Suprapubic skin (tissue), 4 donors: ENCODE results near the gene WWOX. TPM values are rescaled to one million over a fixed set of nuclear protein-coding genes. Genes with fewer than 3 reads are reported as not detected.

Experiments
- DNase-seq, 2 donors: peaks; one replicate each; pipeline ENCODE4 v3.0.0-alpha.2; 2019; ENCODE audit warnings: low spot score in 2 of 2
- H3K27ac ChIP-seq: fragments of 200-600 bp; sonication (generic); one replicate; pipeline ENCODE4 v1.5.1; 2019
- H3K27me3 ChIP-seq: fragments of 200-600 bp; sonication (generic); one replicate; pipeline ENCODE4 v1.5.1; 2019
- H3K36me3 ChIP-seq: fragments of 200-600 bp; sonication (generic); one replicate; pipeline ENCODE4 v1.5.1; 2019
- H3K4me1 ChIP-seq: fragments of 200-600 bp; sonication (generic); one replicate; pipeline ENCODE4 v1.5.1; 2019
- H3K4me3 ChIP-seq: fragments of 200-600 bp; sonication (generic); one replicate; pipeline ENCODE4 v1.5.1; 2019; ENCODE audit warnings: mild to moderate bottlenecking
- H3K9me3 ChIP-seq: fragments of 200-600 bp; sonication (generic); one replicate; pipeline ENCODE4 v1.5.1; 2019
- EP300 ChIP-seq: sonication (generic); formaldehyde crosslinking; IDR thresholded peaks from one replicate; pipeline ENCODE4 v1.6.1; 2017; ENCODE audit warnings: antibody characterized with exemption
- POLR2A ChIP-seq, 2 donors: fragments of 450-650 bp; IDR thresholded peaks; one replicate each; pipeline ENCODE4 v1.6.1; 2017; ENCODE audit warnings: antibody characterized with exemption in 2 of 2, mild to moderate bottlenecking in 2 of 2, moderate library complexity in 2 of 2
- POLR2AphosphoS5 ChIP-seq, 3 donors: sonication (generic); formaldehyde crosslinking; IDR thresholded peaks; one replicate each; pipeline ENCODE4 v1.6.1; 2017; ENCODE audit warnings: antibody characterized with exemption in 3 of 3
- WGBS: methylation state at CpG from one replicate; pipeline ENCODE4 v1.1.5; 2018; 5-methylcytosine and 5-hydroxymethylcytosine counted together
- total RNA-seq, 4 donors: library from RNA; depleted of rRNA; stranded (reverse); fragments of >200 nt; gene quantifications; one replicate each; pipeline ENCODE4 v1.1.0, GENCODE V29; 2016
- TF ChIP-seq, protein P1 (sequence below), 2 donors: fragments of 200-600 bp in 1 of 2; fragments of 450-650 bp in 1 of 2; sonication (generic) in 1 of 2; IDR thresholded peaks; one replicate each; pipeline ENCODE4 v1.5.1; 2016 to 2019; ENCODE audit warnings: antibody characterized with exemption in 2 of 2, mild to moderate bottlenecking in 1 of 2, moderate library complexity in 1 of 2

Gene WWOX
- total RNA-seq, 4 donors from 2014 or later: 29.6 to 104 (median 47.3) TPM

DNA sequence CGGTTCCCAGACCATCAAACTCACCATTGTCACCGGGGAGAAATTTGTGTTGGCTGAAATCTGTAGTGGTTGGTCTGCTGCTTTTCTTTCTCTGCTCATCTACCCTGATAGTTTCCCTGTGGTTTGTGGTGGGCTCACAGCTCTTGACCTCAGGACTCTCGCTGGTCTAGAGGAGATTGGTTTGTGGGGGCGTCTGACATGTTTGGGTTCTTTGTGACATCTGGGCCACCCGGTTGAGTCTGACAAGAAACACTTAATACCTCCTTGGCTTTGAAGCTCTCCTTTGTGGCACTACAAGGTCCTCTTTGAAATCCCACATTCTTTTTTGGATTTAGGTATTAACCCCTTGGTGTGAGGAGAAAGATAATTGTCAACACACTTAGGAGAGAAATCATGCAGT lies 662.0 kb downstream of the WWOX start:
- no peaks in the 10 kb centered on the region for H3K27me3 ChIP-seq
- H3K36me3 ChIP-seq: no peaks in the 10 kb centered on the region
- H3K4me1 ChIP-seq: no peaks in the 10 kb centered on the region
- DNase-seq: no peak
- no peak overlapping the region for H3K27ac ChIP-seq
- peaks cover 3% of the 10 kb centered on the region for H3K9me3 ChIP-seq
- no peak overlapping the region for H3K4me3 ChIP-seq
- WGBS: 83% methylated on average over 5 of the region's 5 CpGs
- TF ChIP-seq EP300 (no peak), POLR2A (IDR thresholded peaks at IDR 0.05) (no peak), POLR2AphosphoS5 (IDR thresholded peaks at IDR 0.05) (no peak)

DNA sequence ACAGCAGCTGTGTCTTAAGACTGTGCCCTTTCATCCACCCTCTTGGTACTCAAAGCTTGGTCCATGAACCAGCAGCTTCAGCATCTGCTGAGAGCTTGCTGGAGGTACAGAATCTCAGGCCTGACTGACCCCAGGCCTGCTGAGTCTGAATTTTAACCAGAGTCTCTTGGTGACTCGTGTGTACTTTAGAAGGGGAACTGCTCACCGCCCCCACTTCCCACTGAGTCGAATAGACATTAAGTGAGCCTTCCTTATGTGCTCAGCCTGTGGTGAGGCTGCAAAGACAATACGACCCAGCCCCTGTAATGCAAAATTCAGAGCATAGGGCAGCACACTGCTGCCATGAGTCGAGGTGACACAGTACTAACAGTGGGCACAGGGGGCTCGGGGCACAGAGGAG lies 662.8 kb downstream of the WWOX start:
- no peak for DNase-seq
- TF ChIP-seq, protein P1, sequence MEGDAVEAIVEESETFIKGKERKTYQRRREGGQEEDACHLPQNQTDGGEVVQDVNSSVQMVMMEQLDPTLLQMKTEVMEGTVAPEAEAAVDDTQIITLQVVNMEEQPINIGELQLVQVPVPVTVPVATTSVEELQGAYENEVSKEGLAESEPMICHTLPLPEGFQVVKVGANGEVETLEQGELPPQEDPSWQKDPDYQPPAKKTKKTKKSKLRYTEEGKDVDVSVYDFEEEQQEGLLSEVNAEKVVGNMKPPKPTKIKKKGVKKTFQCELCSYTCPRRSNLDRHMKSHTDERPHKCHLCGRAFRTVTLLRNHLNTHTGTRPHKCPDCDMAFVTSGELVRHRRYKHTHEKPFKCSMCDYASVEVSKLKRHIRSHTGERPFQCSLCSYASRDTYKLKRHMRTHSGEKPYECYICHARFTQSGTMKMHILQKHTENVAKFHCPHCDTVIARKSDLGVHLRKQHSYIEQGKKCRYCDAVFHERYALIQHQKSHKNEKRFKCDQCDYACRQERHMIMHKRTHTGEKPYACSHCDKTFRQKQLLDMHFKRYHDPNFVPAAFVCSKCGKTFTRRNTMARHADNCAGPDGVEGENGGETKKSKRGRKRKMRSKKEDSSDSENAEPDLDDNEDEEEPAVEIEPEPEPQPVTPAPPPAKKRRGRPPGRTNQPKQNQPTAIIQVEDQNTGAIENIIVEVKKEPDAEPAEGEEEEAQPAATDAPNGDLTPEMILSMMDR (IDR thresholded peaks at IDR 0.05): no peak
- TF ChIP-seq POLR2AphosphoS5 (IDR thresholded peaks at IDR 0.05) (no peak), POLR2A (IDR thresholded peaks at IDR 0.05) (no peak), EP300 (no peak)
- Histone ChIP-seq H3K36me3 (no peaks in the 10 kb centered on the region), H3K27ac (no peak overlapping the region), H3K9me3 (no peaks in the 10 kb centered on the region), H3K4me1 (no peaks in the 10 kb centered on the region), H3K4me3 (no peak overlapping the region), H3K27me3 (no peaks in the 10 kb centered on the region)
- WGBS: 87% methylated on average over 5 of the region's 6 CpGs

DNA sequence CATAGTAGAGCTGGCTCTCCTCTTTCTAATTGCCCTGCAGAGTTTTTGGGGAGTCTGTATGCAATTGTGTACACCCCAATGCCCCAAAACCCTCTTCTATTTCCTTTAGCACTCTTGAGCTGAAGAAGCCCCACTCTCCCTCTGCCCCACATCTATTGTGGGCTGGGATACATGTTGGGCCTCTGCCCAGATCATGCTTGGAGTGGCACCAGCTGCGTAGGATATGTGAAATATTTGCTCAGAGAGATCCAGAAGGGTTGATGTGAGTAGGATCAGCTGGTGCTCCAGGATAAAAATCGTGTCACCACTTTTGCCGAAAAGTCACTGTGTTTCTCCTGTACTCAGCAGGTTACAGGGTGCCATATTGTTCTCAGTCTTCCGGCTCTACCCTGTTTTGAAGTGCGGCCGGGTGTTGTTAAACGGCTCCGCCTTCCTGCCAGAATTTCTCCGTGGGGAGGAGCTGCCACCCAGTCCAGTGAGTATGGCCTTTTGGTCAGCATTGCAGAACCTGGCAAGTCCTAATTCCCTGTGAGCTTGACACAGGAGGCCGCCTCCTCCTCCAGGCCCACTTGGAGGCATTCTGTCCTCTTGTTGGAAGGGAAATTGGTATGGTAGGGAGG lies 664.5 kb downstream of the WWOX start:
- Histone ChIP-seq H3K9me3 (no peaks in the 10 kb centered on the region), H3K4me1 (no peaks in the 10 kb centered on the region), H3K27me3 (no peaks in the 10 kb centered on the region), H3K4me3 (no peak overlapping the region), H3K36me3 (no peaks in the 10 kb centered on the region), H3K27ac (no peak overlapping the region)
- DNase-seq: no peak
- 88% methylated on average over 10 of the region's 10 CpGs for WGBS
- TF ChIP-seq, protein P1 (IDR thresholded peaks at IDR 0.05): no peak
- TF ChIP-seq POLR2AphosphoS5 (IDR thresholded peaks at IDR 0.05) (no peak), POLR2A (IDR thresholded peaks at IDR 0.05) (no peak), EP300 (no peak)

DNA sequence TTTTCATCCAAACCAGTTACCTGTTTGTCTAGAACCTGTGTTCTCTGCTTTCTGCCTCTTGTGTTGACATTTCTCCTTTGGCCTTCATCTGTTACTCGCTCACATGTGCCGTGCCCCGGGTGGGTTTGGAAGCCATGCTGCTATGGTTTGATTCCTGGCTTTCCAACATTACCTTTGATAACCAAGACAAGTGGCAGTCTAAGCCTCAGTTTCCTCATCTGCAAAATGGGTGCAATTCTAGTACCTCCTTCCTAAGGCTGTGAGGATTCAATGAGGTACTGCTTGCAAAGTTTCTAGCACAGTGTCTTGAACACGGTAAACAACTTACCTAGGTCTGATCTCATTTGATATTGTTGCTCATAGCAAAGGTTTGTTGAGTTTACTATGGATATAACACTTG lies 665.0 kb downstream of the WWOX start:
- Histone ChIP-seq H3K9me3 (no peaks in the 10 kb centered on the region), H3K27ac (no peak overlapping the region), H3K4me1 (no peaks in the 10 kb centered on the region), H3K27me3 (no peaks in the 10 kb centered on the region), H3K4me3 (no peak overlapping the region), H3K36me3 (no peaks in the 10 kb centered on the region)
- 100% methylated on average over 4 of the region's 4 CpGs for WGBS
- DNase-seq: no peak
- TF ChIP-seq POLR2A (IDR thresholded peaks at IDR 0.05) (no peak), EP300 (no peak), POLR2AphosphoS5 (IDR thresholded peaks at IDR 0.05) (no peak)
- TF ChIP-seq, protein P1 (IDR thresholded peaks at IDR 0.05): no peak

DNA sequence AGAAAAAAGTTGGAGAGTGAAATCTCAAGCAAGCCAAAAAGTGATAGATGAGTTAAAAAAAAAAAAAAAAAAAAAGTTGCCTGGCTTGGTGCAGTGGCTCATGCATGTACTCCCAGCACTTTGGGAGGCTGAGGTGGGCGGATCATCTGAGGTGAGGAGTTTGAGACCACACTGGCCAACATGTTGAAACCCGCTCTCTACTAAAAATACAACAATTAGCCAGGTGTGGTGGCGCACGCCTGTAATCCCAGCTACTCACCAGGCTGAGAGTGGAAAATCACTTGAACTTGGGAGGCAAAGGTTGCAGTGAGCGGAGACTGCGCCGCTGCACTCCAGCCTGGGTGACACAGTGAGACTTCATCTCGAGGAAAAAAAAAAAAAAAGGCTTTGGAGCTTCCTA lies 668.8 kb downstream of the WWOX start:
- DNase-seq: no peak
- Histone ChIP-seq H3K9me3 (no peaks in the 10 kb centered on the region), H3K4me3 (no peak overlapping the region), H3K27ac (no peak overlapping the region), H3K27me3 (no peaks in the 10 kb centered on the region), H3K36me3 (no peaks in the 10 kb centered on the region), H3K4me1 (peaks cover 7% of the 10 kb centered on the region)
- WGBS: 81% methylated on average over 8 of the region's 8 CpGs
- TF ChIP-seq POLR2A (IDR thresholded peaks at IDR 0.05) (no peak), POLR2AphosphoS5 (IDR thresholded peaks at IDR 0.05) (no peak), EP300 (no peak)
- TF ChIP-seq, protein P1 (IDR thresholded peaks at IDR 0.05): no peak

DNA sequence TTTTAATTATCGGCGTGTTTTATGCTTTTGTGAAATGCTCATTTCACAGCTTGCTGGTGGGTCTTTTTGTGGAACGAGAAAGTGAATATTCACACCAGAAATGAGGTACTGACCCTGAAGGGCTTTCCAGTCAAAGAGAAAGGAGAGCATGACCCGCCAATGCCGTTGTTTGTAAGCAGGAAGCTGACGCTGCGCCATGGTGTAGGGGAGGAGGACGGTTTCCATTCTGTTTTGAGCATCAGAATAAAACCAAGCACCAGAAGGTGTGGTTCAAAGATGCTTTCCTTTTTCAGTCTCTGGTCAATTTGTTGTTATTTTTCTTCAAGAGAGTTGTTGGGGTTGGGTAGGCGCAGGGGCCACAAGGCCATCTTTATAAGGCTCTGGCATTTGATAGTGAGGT lies 669.3 kb downstream of the WWOX start:
- DNase-seq: no peak
- peaks cover 7% of the 10 kb centered on the region for H3K4me1 ChIP-seq
- H3K27ac ChIP-seq: no peak overlapping the region
- no peaks in the 10 kb centered on the region for H3K36me3 ChIP-seq
- H3K4me3 ChIP-seq: no peak overlapping the region
- H3K27me3 ChIP-seq: no peaks in the 10 kb centered on the region
- H3K9me3 ChIP-seq: no peaks in the 10 kb centered on the region
- WGBS: 90% methylated on average over 9 of the region's 9 CpGs
- TF ChIP-seq EP300 (no peak), POLR2A (IDR thresholded peaks at IDR 0.05) (no peak), POLR2AphosphoS5 (IDR thresholded peaks at IDR 0.05) (no peak)
- TF ChIP-seq, protein P1 (IDR thresholded peaks at IDR 0.05): no peak
